OCI-LY7 (cell line): ENCODE results near the gene BHLHA15. TPM values are rescaled to one million over a fixed set of nuclear protein-coding genes. Genes with fewer than 3 reads are reported as not detected.

Experiments
- BruUV-seq: library from RNA; stranded (reverse); fragments of 400-500 nt; replicated peaks from 2 replicates; lab custom pipeline; 2021; lab: Mats Ljungman, UMichigan
- CTCF ChIA-PET: fragments of 300-600 bp; sonication (Branson Sonifier 250); formaldehyde crosslinking; loops from one replicate; lab custom pipeline; 2022; ENCODE audit warnings: antibody characterized with exemption; ENCODE audit not compliant: unreplicated experiment; lab: Charles Lee
- POLR2A ChIA-PET: fragments of 300-600 bp; sonication (Branson Sonifier 250); formaldehyde crosslinking; loops from one replicate; lab custom pipeline; 2022; ENCODE audit warnings: antibody characterized with exemption; lab: Charles Lee
- DNase-seq: peaks from one replicate; pipeline ENCODE4 v3.0.0-alpha.2; 2015; ENCODE audit warnings: low spot score
- H2AFZ ChIP-seq: fragments of 200-600 bp; sonication (generic), shearing (Covaris generic); 2 replicates; pipeline ENCODE4 v1.6.1; 2014; ENCODE audit warnings: mild to moderate bottlenecking, antibody characterized with exemption, low read length, moderate library complexity
- H3K27ac ChIP-seq: fragments of 200-600 bp; sonication (generic); 2 replicates; pipeline ENCODE4 v1.5.1; 2014; ENCODE audit warnings: mixed run types, low read depth, mild to moderate bottlenecking, moderate library complexity, low read length, inconsistent platforms; ENCODE audit not compliant: poor library complexity, severe bottlenecking
- H3K36me3 ChIP-seq: fragments of 200-600 bp; sonication (generic); 2 replicates; pipeline ENCODE4 v1.6.1; 2014; ENCODE audit warnings: mild to moderate bottlenecking, antibody characterized with exemption, low read length, moderate library complexity, mixed read lengths; ENCODE audit not compliant: insufficient read depth
- H3K4me1 ChIP-seq: fragments of 200-600 bp; sonication (generic); 2 replicates; pipeline ENCODE4 v1.5.1; 2014; ENCODE audit warnings: mild to moderate bottlenecking, low read length; ENCODE audit not compliant: insufficient read depth, poor library complexity, severe bottlenecking
- H3K4me2 ChIP-seq: fragments of 200-600 bp; sonication (generic); 2 replicates; pipeline ENCODE4 v1.6.1; 2014; ENCODE audit warnings: mild to moderate bottlenecking, low read length
- H3K4me3 ChIP-seq: fragments of 200-600 bp; sonication (generic); 2 replicates; pipeline ENCODE4 v1.5.1; 2014; ENCODE audit warnings: mild to moderate bottlenecking, low read depth, low read length; ENCODE audit not compliant: poor library complexity, severe bottlenecking
- H3K79me2 ChIP-seq: fragments of 200-600 bp; sonication (generic); 2 replicates; pipeline ENCODE4 v1.6.1; 2016; ENCODE audit warnings: low read depth, mild to moderate bottlenecking, low read length, moderate library complexity, mixed read lengths; ENCODE audit not compliant: insufficient read depth
- H3K9me2 ChIP-seq: fragments of 200-600 bp; sonication (generic); 2 replicates; pipeline ENCODE4 v1.6.1; 2016; ENCODE audit warnings: mild to moderate bottlenecking, low read length, mixed read lengths; ENCODE audit not compliant: insufficient read depth
- H3K9me3 ChIP-seq: fragments of 200-600 bp; sonication (generic); 2 replicates; pipeline ENCODE4 v1.6.1; 2014; ENCODE audit warnings: mild to moderate bottlenecking, mixed run types, low read length, mixed read lengths
- H4K20me1 ChIP-seq: fragments of 200-600 bp; sonication (generic); 2 replicates; pipeline ENCODE4 v1.6.1; 2014; ENCODE audit warnings: mild to moderate bottlenecking, antibody characterized with exemption, low read length, moderate library complexity, mixed read lengths; ENCODE audit not compliant: insufficient read depth
- CTCF ChIP-seq: fragments of 200-600 bp; sonication (generic); conservative IDR thresholded peaks from 2 replicates; pipeline ENCODE4 v1.5.1; 2014; ENCODE audit warnings: mild to moderate bottlenecking, antibody characterized with exemption, low read length, moderate library complexity, mixed read lengths
- EZH2phosphoT487 ChIP-seq: fragments of 200-600 bp; sonication (generic); IDR thresholded peaks from 2 replicates; pipeline ENCODE4 v1.6.1; 2018; ENCODE audit warnings: low read depth, borderline replicate concordance, mild to moderate bottlenecking, mixed run types, antibody characterized with exemption, low read length, moderate library complexity, mixed read lengths
- intact Hi-C: fragments of 100-400 bp; cut with micrococcal nuclease; formaldehyde crosslinking; loops from one replicate; pipeline ENCODE4 v1.10.0; 2022; ENCODE audit not compliant: unreplicated experiment
- total RNA-seq, 2 experiments: library from RNA; depleted of rRNA in 1 of 2; stranded (reverse); fragments of >200 nt in 1 of 2; shearing (Covaris generic) in 1 of 2; gene quantifications; 2 replicates each; pipeline ENCODE4 v1.2.3, GENCODE V29; 2014 to 2022

The BHLHA15 gene
- total RNA-seq, 2 experiments from 2014 or later = 0.69 to 4.3 TPM

- Histone ChIP-seq H3K9me2 (no peaks in the 10 kb centered on the region), H3K36me3 (no peaks in the 10 kb centered on the region), H4K20me1 (no peaks in the 10 kb centered on the region), H3K4me3 (no peak overlapping the region), H3K4me1 (peaks cover 32% of the 10 kb centered on the region), H3K79me2 (peaks cover 6% of the 10 kb centered on the region; the same call in 1 of the 2 replicates), H3K9me3 (no peaks in the 10 kb centered on the region), H2AFZ (no peak overlapping the region), H3K27ac (no peak overlapping the region), H3K4me2 (peak overlapping the region; percentile 22; the same call in 1 of the 2 replicates)
- CTCF ChIA-PET = interaction anchor here (0.6 to 0.7 kb wide), 3 partner anchors 46 to 1928 kb away, joined by 3 to 4 read pairs (median 3); partner anchors contain the start of gene GPC2
- intact Hi-C loops = no loop called here
- POLR2A ChIA-PET = interaction anchor here (0.6 kb wide), 1 partner anchor 1077 kb away, joined by 3 read pairs; the partner anchor contains the start of gene ARPC1A
- no peak for TF ChIP-seq EZH2phosphoT487
- TF ChIP-seq CTCF = no peak
- BruUV-seq = no TSS peak
- no peak for DNase-seq
Measured at GRCh38 chr7:98249106-98249505, 37.9 kb downstream of the BHLHA15 start.

DNA sequence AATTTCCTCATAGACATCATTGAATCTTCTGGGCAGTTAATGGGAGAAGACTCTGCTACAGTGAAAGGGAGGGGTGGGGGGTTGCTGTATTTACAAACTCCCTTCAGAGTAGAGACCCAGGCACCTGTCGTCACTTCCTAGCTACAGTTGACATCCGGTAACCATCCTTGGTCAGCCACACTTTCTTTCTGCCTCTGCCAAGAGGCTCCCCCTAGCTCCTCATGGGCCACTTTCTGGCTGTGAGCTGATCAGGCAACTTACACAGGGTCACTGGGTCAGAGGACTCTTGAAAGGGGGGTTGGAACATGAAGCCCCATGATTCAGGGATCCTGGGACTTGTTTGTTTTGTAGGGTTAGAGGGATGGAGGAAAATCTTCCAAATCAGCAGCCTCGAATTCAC is 39.5 kb downstream of the BHLHA15 start:
- H3K36me3 ChIP-seq = no peaks in the 10 kb centered on the region
- H3K79me2 ChIP-seq = peaks cover 6% of the 10 kb centered on the region; the same call in 1 of the 2 replicates
- no peak for TF ChIP-seq EZH2phosphoT487
- peak; percentile 60 for TF ChIP-seq CTCF
- peak overlapping the region; percentile 100 for H3K4me2 ChIP-seq
- peak overlapping the region; percentile 83 for H3K27ac ChIP-seq
- peak overlapping the region; percentile 61; the same call in 1 of the 2 replicates for H2AFZ ChIP-seq
- ChIA-PET POLR2A (interaction anchor here (0.6 to 1.8 kb wide), 11 partner anchors 30 to 626 kb away, joined by 3 to 5 read pairs (median 3); no protein-coding TSS in a partner anchor), CTCF (interaction anchor here (0.6 kb wide), 1 partner anchor 393 kb away, joined by 3 read pairs; no protein-coding TSS in a partner anchor)
- intact Hi-C loops = loop anchor here (1.0 to 5.0 kb wide), 4 partner anchors 31 to 1133 kb away; partner anchors contain the start of genes BRI3 and SDHAF3
- H3K4me3 ChIP-seq = peak overlapping the region; percentile 86
- H4K20me1 ChIP-seq = no peaks in the 10 kb centered on the region
- H3K9me3 ChIP-seq = no peaks in the 10 kb centered on the region
- BruUV-seq = TSS peak; percentile 65
- H3K4me1 ChIP-seq = peaks cover 32% of the 10 kb centered on the region
- peak; percentile 78 for DNase-seq
- H3K9me2 ChIP-seq = no peaks in the 10 kb centered on the region

DNA sequence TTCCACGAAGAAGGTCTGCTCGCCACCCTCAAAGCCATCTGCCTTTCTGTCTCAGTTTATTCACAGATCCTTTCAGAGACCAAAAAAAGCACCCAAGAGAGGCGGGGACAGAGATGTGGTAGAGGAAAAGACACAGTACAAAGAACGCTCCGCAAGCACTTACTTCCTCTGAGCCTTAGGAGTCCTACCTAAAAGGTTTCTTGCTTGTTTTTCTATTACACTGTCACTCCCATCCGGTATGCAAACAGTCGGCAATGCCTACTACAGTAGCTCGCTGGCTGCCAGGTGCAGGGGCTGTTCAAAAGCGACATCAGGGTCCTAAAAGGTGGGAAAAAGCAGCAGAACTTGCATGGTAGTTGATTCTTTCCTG is 40.0 kb downstream of the BHLHA15 start:
- Histone ChIP-seq H3K9me3 (no peaks in the 10 kb centered on the region), H3K4me2 (peak overlapping the region; percentile 100), H2AFZ (peak overlapping the region; percentile 61), H4K20me1 (no peaks in the 10 kb centered on the region), H3K4me1 (peaks cover 32% of the 10 kb centered on the region), H3K9me2 (no peaks in the 10 kb centered on the region), H3K4me3 (peak overlapping the region; percentile 86), H3K36me3 (no peaks in the 10 kb centered on the region), H3K27ac (peak overlapping the region; percentile 83), H3K79me2 (peaks cover 6% of the 10 kb centered on the region; the same call in 1 of the 2 replicates)
- DNase-seq = peak; percentile 63
- CTCF ChIA-PET = no interaction called here
- no TSS peak for BruUV-seq
- POLR2A ChIA-PET = interaction anchor here (0.6 to 1.8 kb wide), 3 partner anchors 45 to 174 kb away, joined by 3 to 4 read pairs (median 3); no protein-coding TSS in a partner anchor
- no peak; the same call in 1 of the 2 replicates for TF ChIP-seq CTCF
- TF ChIP-seq EZH2phosphoT487 = no peak
- intact Hi-C loops = loop anchor here (1.0 to 5.0 kb wide), 4 partner anchors 30 to 1134 kb away; partner anchors contain the start of genes BRI3 and SDHAF3
